ENCODE measurements around the gene PARD6A. TPM values are rescaled to one million over a fixed set of nuclear protein-coding genes. Genes with fewer than 3 reads are reported as not detected.
"Not testable (repeated sequence)": the region's sequence is repeated elsewhere in the genome, so short reads cannot be mapped to it uniquely, and the experiment has no call there.

Gene PARD6A
- total RNA-seq, 1 experiment from 2014 or later: 3.4 TPM

GRCh38 chr16:67679935-67680897, 19.5 kb downstream of the PARD6A start:
- no peak for DNase-seq (ENCODE audit: extremely low read depth, low read depth)

- no peak for DNase-seq (ENCODE audit: extremely low read depth, low read depth)
Observed at GRCh38 chr16:67683767-67684166, 23.0 kb downstream of the PARD6A start.

- no peak for DNase-seq (ENCODE audit: extremely low read depth, low read depth)
Observed at GRCh38 chr16:67685388-67686112, 24.8 kb downstream of the PARD6A start.

- not testable (repeated sequence) for DNase-seq (ENCODE audit: extremely low read depth, low read depth)
Observed at GRCh38 chr16:67693517-67694285, 32.9 kb downstream of the PARD6A start.

- no peak for DNase-seq (ENCODE audit: extremely low read depth, low read depth)
Observed at GRCh38 chr16:67694611-67695010, 33.9 kb downstream of the PARD6A start.

GRCh38 chr16:67697422-67698185, 36.8 kb downstream of the PARD6A start:
- DNase-seq (ENCODE audit: extremely low read depth, low read depth): no peak

- no peak for DNase-seq (ENCODE audit: extremely low read depth, low read depth)
Observed at GRCh38 chr16:67699265-67699664, 38.5 kb downstream of the PARD6A start.

GRCh38 chr16:67701420-67701819, 40.7 kb downstream of the PARD6A start:
- no peak for DNase-seq (ENCODE audit: extremely low read depth, low read depth)

- no peak for DNase-seq (ENCODE audit: extremely low read depth, low read depth)
Observed at GRCh38 chr16:67702130-67702529, 41.4 kb downstream of the PARD6A start.

GRCh38 chr16:67703626-67704025, 42.9 kb downstream of the PARD6A start:
- no peak for DNase-seq (ENCODE audit: extremely low read depth, low read depth)

GRCh38 chr16:67704110-67704509, 43.4 kb downstream of the PARD6A start:
- no peak for DNase-seq (ENCODE audit: extremely low read depth, low read depth)

- no peak for DNase-seq (ENCODE audit: extremely low read depth, low read depth)
Observed at GRCh38 chr16:67707210-67707609, 46.5 kb downstream of the PARD6A start.

- DNase-seq (ENCODE audit: extremely low read depth, low read depth): no peak
Observed at GRCh38 chr16:67707790-67708189, 47.0 kb downstream of the PARD6A start.

- no peak for DNase-seq (ENCODE audit: extremely low read depth, low read depth)
Observed at GRCh38 chr16:67708368-67708771, 47.6 kb downstream of the PARD6A start.

GRCh38 chr16:67709050-67709449, 48.3 kb downstream of the PARD6A start:
- no peak for DNase-seq (ENCODE audit: extremely low read depth, low read depth)

GRCh38 chr16:67710607-67711006, 49.8 kb downstream of the PARD6A start:
- DNase-seq (ENCODE audit: extremely low read depth, low read depth): no peak
